HG03469 (cell line): ENCODE data around the gene PYCARD.
"Not testable (repeated sequence)": the region's sequence is repeated elsewhere in the genome, so short reads cannot be mapped to it uniquely, and the experiment has no call there.

Source experiments
- ATAC-seq: cut with Tn5 transposase; IDR thresholded peaks from one replicate; pipeline ENCODE4 v1.9.1; 2021; ENCODE audit warnings: mild to moderate bottlenecking, moderate library complexity, moderate number of reproducible peaks; ENCODE audit not compliant: unreplicated experiment

The PYCARD gene

GRCh38 chr16:31202414-31203375 lies at the start of gene PYCARD:
Gene PYCARD, minus strand, starts transcription at chr16:31202760. Its CDS starts 70 bp downstream, at chr16:31202690.
- ATAC-seq = no peak

DNA sequence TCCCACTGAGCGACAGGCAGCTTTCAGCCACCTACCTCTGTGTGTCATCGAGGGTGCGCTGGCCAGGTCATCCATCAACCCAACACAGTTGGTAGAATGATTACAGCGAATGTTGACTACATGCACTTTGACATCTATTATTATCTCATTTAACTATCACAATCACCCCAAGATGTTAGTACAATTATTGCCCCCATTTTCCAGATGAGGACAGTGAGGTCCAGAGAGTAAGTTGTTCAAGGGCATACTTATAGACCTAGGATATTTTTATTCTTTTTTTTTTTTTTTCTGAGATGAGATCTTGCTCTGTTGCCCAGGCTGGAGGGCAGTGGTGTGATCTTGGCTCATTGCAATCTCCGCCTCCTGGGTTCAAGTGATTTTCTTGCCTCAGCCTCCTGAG lies 48.9 kb upstream of the PYCARD start:
- no peak for ATAC-seq

GRCh38 chr16:31250782-31251384 lies 48.3 kb upstream of the PYCARD start:
- no peak for ATAC-seq

- no peak for ATAC-seq
Observed at GRCh38 chr16:31248344-31248743, 45.8 kb upstream of the PYCARD start.

GRCh38 chr16:31246296-31246695 lies 43.7 kb upstream of the PYCARD start:
- no peak for ATAC-seq

DNA sequence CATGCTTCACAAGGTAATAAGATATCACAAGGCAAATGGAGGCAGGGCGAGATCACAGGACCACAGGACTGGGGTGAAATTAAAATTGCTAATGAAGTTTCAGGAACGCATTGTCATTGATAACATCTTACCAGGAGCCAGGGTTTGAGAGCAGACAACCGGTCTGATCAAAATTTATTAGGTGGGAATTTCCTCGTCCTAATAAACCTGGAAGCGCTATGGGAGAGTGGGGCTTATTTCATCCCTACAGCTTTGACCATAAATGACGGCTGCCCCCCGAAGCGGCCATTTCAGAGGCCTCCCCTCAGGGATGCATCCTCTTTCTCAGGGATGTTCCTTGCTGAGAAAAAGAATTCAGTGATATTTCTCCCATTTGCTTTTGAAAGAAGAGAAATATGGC lies 43.0 kb upstream of the PYCARD start:
- ATAC-seq = not testable (repeated sequence)

- no peak for ATAC-seq
Observed at GRCh38 chr16:31243734-31244670, 41.4 kb upstream of the PYCARD start.

- ATAC-seq = no peak
Observed at GRCh38 chr16:31242206-31242605, 39.6 kb upstream of the PYCARD start.

GRCh38 chr16:31238041-31238440 lies 35.5 kb upstream of the PYCARD start:
- ATAC-seq = no peak

DNA sequence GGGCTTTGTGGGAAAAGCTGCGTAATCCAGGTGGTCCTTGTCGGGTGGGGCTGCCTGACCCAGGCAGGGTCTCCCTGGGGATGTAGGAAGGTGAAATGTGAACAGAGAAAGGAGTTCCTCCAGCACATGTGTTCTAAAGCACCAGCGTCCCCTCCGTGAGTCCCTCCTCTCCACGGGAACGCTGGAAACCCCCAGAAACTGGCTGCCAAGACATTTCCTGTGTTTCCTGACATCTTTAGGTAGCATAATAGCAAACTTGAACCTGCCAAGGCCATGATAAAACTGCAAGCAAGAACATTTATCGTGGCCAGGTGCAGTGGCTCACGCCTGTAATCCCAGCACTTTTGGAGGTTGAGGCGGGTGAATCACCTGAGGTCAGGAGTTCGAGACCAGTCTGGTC lies 26.9 kb upstream of the PYCARD start:
- no peak for ATAC-seq

DNA sequence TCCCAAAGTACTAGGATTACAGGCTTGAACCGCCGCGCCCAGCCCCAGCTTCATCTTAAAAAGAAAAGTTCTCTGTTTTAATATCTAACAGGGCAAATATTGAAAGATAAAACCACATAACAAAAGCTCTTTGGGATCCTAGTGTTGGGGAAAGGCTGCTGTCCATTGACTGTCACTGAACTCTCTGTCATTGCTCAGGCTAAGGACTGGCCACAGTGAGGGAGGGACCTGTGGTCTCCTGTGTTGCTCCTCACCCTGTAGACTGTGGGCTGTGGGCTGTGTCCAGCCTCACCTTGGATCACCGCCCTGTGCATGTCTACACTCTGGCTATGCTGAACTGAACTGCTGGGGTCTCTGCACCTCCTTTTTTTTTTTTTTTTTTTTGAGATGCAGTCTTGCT lies 25.6 kb upstream of the PYCARD start:
- ATAC-seq = no peak

DNA sequence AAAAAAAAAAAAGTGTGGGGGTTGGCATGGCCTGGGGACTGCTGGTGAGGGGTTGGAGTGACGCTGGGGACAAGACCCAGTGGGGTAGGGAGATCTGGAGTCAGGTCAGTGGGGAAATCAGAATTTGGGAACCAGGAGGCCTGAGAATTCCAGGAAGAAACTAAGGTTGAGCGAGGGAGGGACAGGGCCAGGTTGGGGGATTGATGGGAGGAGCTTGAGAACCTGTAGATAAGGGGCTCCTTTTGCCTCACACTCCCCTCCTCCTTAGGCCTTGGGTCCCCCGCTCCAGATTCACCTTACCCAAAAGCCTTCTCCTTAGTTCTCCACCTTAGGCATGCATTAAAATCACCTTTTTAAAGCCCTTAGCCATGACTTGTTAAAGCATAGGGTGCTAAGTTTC lies 22.6 kb upstream of the PYCARD start:
- ATAC-seq = no peak

- ATAC-seq = no peak
Observed at GRCh38 chr16:31224092-31224955, 21.8 kb upstream of the PYCARD start.

DNA sequence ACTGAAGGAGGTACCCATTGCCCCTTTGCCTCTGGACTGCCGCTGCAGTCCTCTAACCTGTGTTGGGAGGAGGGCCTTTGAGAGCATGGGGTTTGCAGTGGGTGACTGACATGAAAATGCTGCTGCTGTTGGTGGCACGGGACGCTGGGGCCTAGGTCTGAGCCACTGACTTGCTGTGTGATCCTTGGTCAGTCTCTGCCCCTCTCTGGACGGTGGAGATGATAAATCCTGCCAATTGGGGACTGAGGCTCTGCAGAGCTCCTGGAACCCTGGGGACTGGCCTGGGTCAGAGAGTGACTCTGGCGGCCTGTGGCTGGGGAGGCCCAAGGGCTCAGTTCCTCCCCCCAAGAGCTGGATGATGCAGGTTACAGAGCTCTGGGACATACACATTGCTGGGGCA lies 20.5 kb upstream of the PYCARD start:
- ATAC-seq = no peak

DNA sequence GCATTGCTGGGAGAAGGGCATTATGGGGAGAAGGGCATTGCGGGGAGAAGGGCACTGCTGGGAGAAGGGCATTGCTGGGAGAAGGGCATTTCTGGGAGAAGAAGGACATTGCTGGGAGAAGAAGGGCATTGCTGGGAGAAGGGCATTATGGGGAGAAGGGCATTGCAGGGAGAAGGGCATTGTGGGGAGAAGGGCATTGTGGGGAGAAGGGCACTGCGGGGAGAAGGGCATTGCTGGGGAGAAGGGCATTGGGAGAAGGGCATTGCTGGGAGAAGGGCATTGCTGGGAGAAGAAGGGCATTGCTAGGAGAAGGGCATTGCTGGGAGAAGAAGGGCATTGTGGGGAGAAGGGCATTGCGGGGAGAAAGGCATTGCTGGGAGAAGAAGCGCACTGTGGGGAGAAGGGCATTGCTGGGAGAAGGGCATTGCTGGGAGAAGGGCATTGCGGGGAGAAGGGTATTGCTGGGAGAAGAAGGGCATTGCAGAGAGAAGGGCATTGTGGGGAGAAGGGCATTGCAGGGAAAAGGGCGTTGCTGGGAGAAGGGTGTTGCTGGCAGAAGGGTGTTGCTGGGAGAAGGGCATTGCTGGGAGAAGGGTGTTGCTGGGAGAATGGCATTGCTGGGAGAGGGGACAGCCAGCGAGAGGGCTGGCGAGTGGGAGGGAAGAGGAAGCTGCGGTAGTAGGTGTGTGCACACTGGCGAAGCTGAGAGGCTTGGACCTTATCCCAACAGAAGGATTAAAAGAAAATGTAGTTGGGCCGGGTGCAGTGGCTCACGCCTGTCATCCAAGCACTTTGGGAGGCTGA lies 19.0 kb upstream of the PYCARD start:
- ATAC-seq = no peak

- no peak for ATAC-seq
Observed at GRCh38 chr16:31219154-31219741, 16.7 kb upstream of the PYCARD start.

DNA sequence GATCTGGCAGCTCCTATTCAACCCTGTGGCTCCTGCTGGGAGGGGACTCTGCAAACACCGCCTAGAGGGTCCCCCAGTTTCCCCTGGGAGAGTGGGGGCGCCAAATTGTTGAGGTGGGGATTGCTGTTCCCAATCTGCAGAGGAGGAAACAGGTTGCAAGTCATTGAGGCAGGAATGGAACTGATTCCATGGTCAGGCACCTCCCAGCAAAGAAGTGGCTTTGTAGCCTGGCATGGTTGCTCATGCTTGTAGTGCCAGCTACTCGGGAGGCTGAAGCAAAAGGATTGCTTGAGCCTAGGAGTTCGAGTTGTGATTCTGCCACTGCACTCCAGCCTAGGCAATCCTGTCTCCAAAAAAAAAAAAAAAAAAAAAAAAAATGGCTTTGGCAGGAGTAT lies 14.6 kb upstream of the PYCARD start:
- no peak for ATAC-seq

- ATAC-seq = no peak
Observed at GRCh38 chr16:31216422-31217135, 14.0 kb upstream of the PYCARD start, which contains the start of gene PYDC1. Gene PYDC1, minus strand, starts transcription at chr16:31217135. Its CDS starts 107 bp downstream, at chr16:31217028.
